ENCODE data around the gene PDZRN4. TPM values are rescaled to one million over a fixed set of nuclear protein-coding genes. Genes with fewer than 3 reads are reported as not detected.
"Not testable (repeated sequence)": the region's sequence is repeated elsewhere in the genome, so short reads cannot be mapped to it uniquely, and the experiment has no call there.

Gene PDZRN4
- total RNA-seq, 1 experiment from 2014 or later, result 2.4 TPM

- Histone ChIP-seq H3K4me1 (ENCODE audit: low read length) (peaks cover 64% of the 10 kb centered on the region), H3K27me3 (ENCODE audit: low read length) (no peaks in the 10 kb centered on the region), H2AFZ (ENCODE audit: low read length) (peak overlapping the region; percentile 2; the same call in 1 of the 2 replicates), H4K20me1 (ENCODE audit: insufficient read depth, low read depth, low read length) (no peaks in the 10 kb centered on the region), H3K4me3 (ENCODE audit: low read length) (no peak overlapping the region), H3K36me3 (ENCODE audit: insufficient read depth, low read length) (no peaks in the 10 kb centered on the region), H3K9me3 (ENCODE audit: low read length) (no peaks in the 10 kb centered on the region), H3K4me2 (ENCODE audit: low read depth, low read length, poor library complexity, severe bottlenecking) (peak overlapping the region; percentile 35), H3K9ac (ENCODE audit: low read length) (peak overlapping the region; percentile 42), H3K79me2 (ENCODE audit: low read length) (no peaks in the 10 kb centered on the region), H3K27ac (ENCODE audit: low read length) (peak overlapping the region; percentile 83), H3K9me2 (replicated peaks; ENCODE audit: insufficient read depth, low read length) (no peaks in the 10 kb centered on the region)
- DNase-seq, result peak; percentile 80
These were observed 54.5 kb downstream of the PDZRN4 start for GRCh38 chr12:41242603-41243002.

DNA sequence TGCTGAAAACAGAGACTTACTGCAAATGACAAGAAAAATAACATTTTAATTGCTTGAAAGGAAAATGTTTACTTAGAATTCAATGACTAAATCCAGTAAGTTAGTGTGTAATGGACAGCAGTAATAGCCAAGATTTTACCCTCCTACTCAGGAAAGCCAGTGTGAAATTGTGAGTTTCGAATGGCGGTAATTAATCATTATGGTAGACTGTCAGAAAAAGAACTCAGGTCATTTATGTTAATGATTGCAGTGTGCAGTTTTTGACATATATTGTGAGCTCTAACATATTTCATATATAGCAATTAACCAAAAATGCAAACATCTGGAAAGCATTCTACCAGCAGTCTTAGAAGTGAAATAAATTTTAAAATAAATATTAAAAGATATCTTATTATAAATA, 60.3 kb downstream of the PDZRN4 start:
- peaks cover 49% of the 10 kb centered on the region for H3K4me1 ChIP-seq (ENCODE audit: low read length)
- H4K20me1 ChIP-seq (ENCODE audit: insufficient read depth, low read depth, low read length), result no peaks in the 10 kb centered on the region
- no peak for DNase-seq
- H3K9ac ChIP-seq (ENCODE audit: low read length), result no peak overlapping the region
- H3K27ac ChIP-seq (ENCODE audit: low read length), result no peak overlapping the region
- H3K4me3 ChIP-seq (ENCODE audit: low read length), result no peak overlapping the region
- H3K4me2 ChIP-seq (ENCODE audit: low read depth, low read length, poor library complexity, severe bottlenecking), result no peak overlapping the region
- no peaks in the 10 kb centered on the region for H3K27me3 ChIP-seq (ENCODE audit: low read length)
- H3K79me2 ChIP-seq (ENCODE audit: low read length), result no peaks in the 10 kb centered on the region
- H3K9me2 ChIP-seq (replicated peaks; ENCODE audit: insufficient read depth, low read length), result no peaks in the 10 kb centered on the region
- H3K9me3 ChIP-seq (ENCODE audit: low read length), result no peaks in the 10 kb centered on the region
- H3K36me3 ChIP-seq (ENCODE audit: insufficient read depth, low read length), result no peaks in the 10 kb centered on the region; the same call in 1 of the 2 replicates
- no peak overlapping the region for H2AFZ ChIP-seq (ENCODE audit: low read length)

- Histone ChIP-seq H3K9me3 (ENCODE audit: low read length) (no peaks in the 10 kb centered on the region), H3K9me2 (replicated peaks; ENCODE audit: insufficient read depth, low read length) (no peaks in the 10 kb centered on the region), H3K4me2 (ENCODE audit: low read depth, low read length, poor library complexity, severe bottlenecking) (peak overlapping the region; percentile 38), H3K9ac (ENCODE audit: low read length) (peak overlapping the region; percentile 4; the same call in 1 of the 2 replicates), H3K79me2 (ENCODE audit: low read length) (no peaks in the 10 kb centered on the region), H3K27me3 (ENCODE audit: low read length) (no peaks in the 10 kb centered on the region), H4K20me1 (ENCODE audit: insufficient read depth, low read depth, low read length) (no peaks in the 10 kb centered on the region), H3K36me3 (ENCODE audit: insufficient read depth, low read length) (no peaks in the 10 kb centered on the region; the same call in 1 of the 2 replicates), H3K4me1 (ENCODE audit: low read length) (peaks cover 36% of the 10 kb centered on the region), H2AFZ (ENCODE audit: low read length) (peak overlapping the region; percentile 30; the same call in 1 of the 2 replicates), H3K27ac (ENCODE audit: low read length) (no peak overlapping the region), H3K4me3 (ENCODE audit: low read length) (no peak overlapping the region; the same call in 1 of the 2 replicates)
- DNase-seq, result no peak
These were observed 62.6 kb downstream of the PDZRN4 start for GRCh38 chr12:41250748-41251147.

DNA sequence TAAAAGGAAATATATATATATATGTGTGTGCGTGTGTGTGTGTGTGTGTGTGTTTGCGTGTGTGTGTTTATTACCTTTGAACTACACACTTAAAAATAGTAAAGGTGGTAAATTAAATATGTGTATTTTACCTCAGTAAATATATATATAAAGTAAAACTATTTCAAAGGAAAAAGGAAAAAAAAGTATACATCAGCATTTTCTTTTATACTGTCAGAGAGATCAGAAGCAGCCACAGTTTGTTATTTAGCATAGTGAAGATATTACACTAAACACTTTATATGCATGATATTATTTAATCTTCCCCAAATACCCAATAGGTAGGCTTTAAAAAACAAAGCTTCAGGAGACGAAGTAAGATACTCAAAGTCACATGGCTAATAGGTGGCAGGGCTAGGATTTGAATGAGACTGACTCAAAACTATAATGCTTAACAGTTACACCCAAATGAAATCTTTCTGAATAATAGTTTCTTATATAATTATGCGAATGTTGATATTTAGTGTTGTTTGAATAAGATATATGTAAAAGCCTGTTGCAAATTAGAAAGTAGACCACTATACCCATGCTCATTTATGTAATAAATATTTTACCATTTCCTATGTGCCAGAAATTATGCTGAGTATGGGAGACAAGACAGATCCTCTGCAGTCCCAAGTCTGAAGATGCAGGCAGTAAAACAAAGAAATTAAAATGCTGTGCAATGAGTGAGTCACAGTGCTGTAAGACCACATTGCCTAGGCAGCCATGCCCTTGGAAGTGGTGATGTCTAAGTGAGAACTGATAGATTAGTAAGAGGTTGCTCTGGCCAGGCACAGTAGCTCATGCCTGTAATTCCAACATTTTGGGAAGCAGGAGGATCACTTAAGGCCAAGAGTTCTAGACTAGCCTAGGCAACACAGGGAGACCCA, 66.1 kb downstream of the PDZRN4 start:
- H2AFZ ChIP-seq (ENCODE audit: low read length), result no peak overlapping the region
- H3K79me2 ChIP-seq (ENCODE audit: low read length), result no peaks in the 10 kb centered on the region
- no peaks in the 10 kb centered on the region for H3K9me2 ChIP-seq (replicated peaks; ENCODE audit: insufficient read depth, low read length)
- H4K20me1 ChIP-seq (ENCODE audit: insufficient read depth, low read depth, low read length), result no peaks in the 10 kb centered on the region
- peaks cover 16% of the 10 kb centered on the region for H3K4me1 ChIP-seq (ENCODE audit: low read length)
- no peak overlapping the region for H3K4me3 ChIP-seq (ENCODE audit: low read length)
- DNase-seq, result no peak
- H3K36me3 ChIP-seq (ENCODE audit: insufficient read depth, low read length), result no peaks in the 10 kb centered on the region; the same call in 1 of the 2 replicates
- no peaks in the 10 kb centered on the region for H3K27me3 ChIP-seq (ENCODE audit: low read length)
- peaks cover 5% of the 10 kb centered on the region; the same call in 1 of the 2 replicates for H3K9me3 ChIP-seq (ENCODE audit: low read length)
- H3K27ac ChIP-seq (ENCODE audit: low read length), result no peak overlapping the region
- no peak overlapping the region for H3K4me2 ChIP-seq (ENCODE audit: low read depth, low read length, poor library complexity, severe bottlenecking)
- no peak overlapping the region for H3K9ac ChIP-seq (ENCODE audit: low read length)

DNA sequence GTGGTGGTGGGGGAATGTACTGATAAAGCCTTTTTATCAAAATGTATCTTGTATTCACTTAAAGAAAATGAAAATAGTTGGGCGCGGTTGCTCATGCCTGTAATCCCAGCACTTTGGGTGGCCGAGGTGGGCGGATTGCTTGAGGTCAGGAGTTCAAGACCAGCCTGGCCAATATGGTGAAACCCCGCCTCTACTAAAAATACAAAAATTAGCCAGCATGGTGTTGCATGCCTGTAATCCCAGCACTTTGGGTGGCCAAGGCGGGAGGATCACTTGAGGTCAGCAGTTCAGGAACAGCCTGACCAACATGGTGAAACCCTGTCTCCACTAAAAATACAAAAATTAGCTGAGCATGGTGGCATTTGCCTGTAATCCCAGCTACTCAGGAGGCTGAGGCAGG, 75.1 kb downstream of the PDZRN4 start:
- H3K36me3 ChIP-seq (ENCODE audit: insufficient read depth, low read length); H3K4me2 ChIP-seq (ENCODE audit: low read depth, low read length, poor library complexity, severe bottlenecking); H2AFZ ChIP-seq (ENCODE audit: low read length); H3K9me3 ChIP-seq (ENCODE audit: low read length); DNase-seq; H3K27ac ChIP-seq (ENCODE audit: low read length); H3K9me2 ChIP-seq (replicated peaks; ENCODE audit: insufficient read depth, low read length); H3K79me2 ChIP-seq (ENCODE audit: low read length); H3K4me3 ChIP-seq (ENCODE audit: low read length); H3K9ac ChIP-seq (ENCODE audit: low read length); H4K20me1 ChIP-seq (ENCODE audit: insufficient read depth, low read depth, low read length); H3K27me3 ChIP-seq (ENCODE audit: low read length): not testable (repeated sequence)
- H3K4me1 ChIP-seq (ENCODE audit: low read length), result peaks cover 64% of the 10 kb centered on the region

- Histone ChIP-seq H2AFZ (ENCODE audit: low read length) (no peak overlapping the region), H3K9me2 (replicated peaks; ENCODE audit: insufficient read depth, low read length) (no peaks in the 10 kb centered on the region)
- DNase-seq, result peak; percentile 72
These were observed 76.2 kb downstream of the PDZRN4 start for GRCh38 chr12:41264281-41264680.

DNA sequence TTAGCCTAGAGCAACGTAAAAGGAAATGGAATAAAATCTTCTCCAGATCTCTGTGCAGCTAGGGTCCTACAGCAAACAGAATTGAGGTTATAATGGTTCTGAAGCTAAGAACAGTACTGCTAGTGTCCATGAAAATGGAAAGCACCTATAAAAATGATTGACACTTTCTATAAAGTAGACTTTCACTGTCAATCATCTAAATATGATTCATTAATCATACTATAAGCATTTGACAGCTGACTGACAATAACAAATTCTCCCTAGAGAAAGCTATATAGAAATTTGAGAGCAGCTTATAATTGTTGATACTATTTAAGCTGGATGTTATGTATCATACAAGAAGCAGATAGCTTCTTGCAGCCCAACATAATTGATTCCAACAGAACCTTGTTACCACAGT, 80.9 kb downstream of the PDZRN4 start:
- H3K36me3 ChIP-seq (ENCODE audit: insufficient read depth, low read length), result no peaks in the 10 kb centered on the region
- no peak overlapping the region for H3K4me2 ChIP-seq (ENCODE audit: low read depth, low read length, poor library complexity, severe bottlenecking)
- peaks cover 58% of the 10 kb centered on the region for H3K4me1 ChIP-seq (ENCODE audit: low read length)
- H3K27me3 ChIP-seq (ENCODE audit: low read length), result no peaks in the 10 kb centered on the region
- no peak overlapping the region for H2AFZ ChIP-seq (ENCODE audit: low read length)
- no peaks in the 10 kb centered on the region for H3K79me2 ChIP-seq (ENCODE audit: low read length)
- no peak for DNase-seq
- no peak overlapping the region for H3K9ac ChIP-seq (ENCODE audit: low read length)
- no peaks in the 10 kb centered on the region for H3K9me2 ChIP-seq (replicated peaks; ENCODE audit: insufficient read depth, low read length)
- H3K9me3 ChIP-seq (ENCODE audit: low read length), result no peaks in the 10 kb centered on the region
- no peak overlapping the region for H3K27ac ChIP-seq (ENCODE audit: low read length)
- H4K20me1 ChIP-seq (ENCODE audit: insufficient read depth, low read depth, low read length), result no peaks in the 10 kb centered on the region
- H3K4me3 ChIP-seq (ENCODE audit: low read length), result no peak overlapping the region

More at GRCh38 chr12:41264281-41264680, 76.2 kb downstream of the PDZRN4 start:
- H3K27ac ChIP-seq (ENCODE audit: low read length), result peak overlapping the region; percentile 59
- no peaks in the 10 kb centered on the region for H3K9me3 ChIP-seq (ENCODE audit: low read length)
- H3K4me1 ChIP-seq (ENCODE audit: low read length), result peaks cover 71% of the 10 kb centered on the region
- H3K4me2 ChIP-seq (ENCODE audit: low read depth, low read length, poor library complexity, severe bottlenecking), result no peak overlapping the region
- no peak overlapping the region for H3K4me3 ChIP-seq (ENCODE audit: low read length)
- H3K9ac ChIP-seq (ENCODE audit: low read length), result no peak overlapping the region
- H3K79me2 ChIP-seq (ENCODE audit: low read length), result no peaks in the 10 kb centered on the region
- H3K36me3 ChIP-seq (ENCODE audit: insufficient read depth, low read length), result no peaks in the 10 kb centered on the region
- H3K27me3 ChIP-seq (ENCODE audit: low read length), result no peaks in the 10 kb centered on the region
- H4K20me1 ChIP-seq (ENCODE audit: insufficient read depth, low read depth, low read length), result no peaks in the 10 kb centered on the region

GRCh38 chr12:41271489-41271888, 83.4 kb downstream of the PDZRN4 start:
- no peak overlapping the region for H3K9ac ChIP-seq (ENCODE audit: low read length)
- peaks cover 54% of the 10 kb centered on the region for H3K4me1 ChIP-seq (ENCODE audit: low read length)
- no peaks in the 10 kb centered on the region for H3K9me2 ChIP-seq (replicated peaks; ENCODE audit: insufficient read depth, low read length)
- peak overlapping the region; percentile 43; the same call in 1 of the 2 replicates for H2AFZ ChIP-seq (ENCODE audit: low read length)
- H3K27ac ChIP-seq (ENCODE audit: low read length), result no peak overlapping the region
- peak; percentile 40 for DNase-seq
- H3K27me3 ChIP-seq (ENCODE audit: low read length), result no peaks in the 10 kb centered on the region
- H3K79me2 ChIP-seq (ENCODE audit: low read length), result no peaks in the 10 kb centered on the region
- H3K36me3 ChIP-seq (ENCODE audit: insufficient read depth, low read length), result no peaks in the 10 kb centered on the region
- no peak overlapping the region for H3K4me2 ChIP-seq (ENCODE audit: low read depth, low read length, poor library complexity, severe bottlenecking)
- no peak overlapping the region for H3K4me3 ChIP-seq (ENCODE audit: low read length)
- H4K20me1 ChIP-seq (ENCODE audit: insufficient read depth, low read depth, low read length), result no peaks in the 10 kb centered on the region
- no peaks in the 10 kb centered on the region for H3K9me3 ChIP-seq (ENCODE audit: low read length)
